ENCODE results near the gene ACVR1B.

Gene ACVR1B

DNA sequence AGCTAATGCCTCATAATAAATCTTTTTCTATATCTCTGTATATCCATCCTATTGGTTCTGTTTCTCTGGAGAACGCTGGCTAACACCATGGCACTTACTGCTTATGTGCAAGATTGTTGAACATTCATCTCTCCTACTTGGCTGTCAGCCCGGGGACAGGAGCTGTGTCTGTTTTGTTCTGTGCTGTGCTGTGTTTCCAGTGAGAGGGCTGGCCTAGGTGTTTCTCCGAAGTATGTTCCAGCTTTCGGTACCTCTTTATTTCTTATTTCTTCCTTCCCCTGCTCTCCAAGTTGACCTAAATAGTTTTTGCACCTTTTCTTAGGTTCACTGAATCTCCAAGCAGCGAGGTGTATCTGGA, 80.9 kb downstream of the ACVR1B start:
- peak overlapping the region; percentile 70 for H3K27ac ChIP-seq (ENCODE audit: low read depth, low read length)
- H3K4me1 ChIP-seq (ENCODE audit: control insufficient read depth in 1 of 2, insufficient read depth in 2 of 2, low read length in 2 of 2) = peaks cover 23 to 27% of the 10 kb centered on the region in 2 donors
- no peaks in the 10 kb centered on the region for H3K36me3 ChIP-seq (ENCODE audit: control insufficient read depth in 1 of 2, insufficient read depth in 2 of 2, low read length in 2 of 2)
- peak overlapping the region; percentile 52 to 54 for H3K4me3 ChIP-seq (ENCODE audit: low read depth in 1 of 2, low read length in 2 of 2)
- H3K9ac ChIP-seq (ENCODE audit: low read depth in 1 of 2, low read length in 2 of 2) = peak overlapping the region; percentile 51 to 79
- no peaks in the 10 kb centered on the region for H3K9me3 ChIP-seq (ENCODE audit: control insufficient read depth in 1 of 2, low read length in 2 of 2)
- no peaks in the 10 kb centered on the region for H3K27me3 ChIP-seq (ENCODE audit: control insufficient read depth in 1 of 2, insufficient read depth in 2 of 2, low read length in 2 of 2)

DNA sequence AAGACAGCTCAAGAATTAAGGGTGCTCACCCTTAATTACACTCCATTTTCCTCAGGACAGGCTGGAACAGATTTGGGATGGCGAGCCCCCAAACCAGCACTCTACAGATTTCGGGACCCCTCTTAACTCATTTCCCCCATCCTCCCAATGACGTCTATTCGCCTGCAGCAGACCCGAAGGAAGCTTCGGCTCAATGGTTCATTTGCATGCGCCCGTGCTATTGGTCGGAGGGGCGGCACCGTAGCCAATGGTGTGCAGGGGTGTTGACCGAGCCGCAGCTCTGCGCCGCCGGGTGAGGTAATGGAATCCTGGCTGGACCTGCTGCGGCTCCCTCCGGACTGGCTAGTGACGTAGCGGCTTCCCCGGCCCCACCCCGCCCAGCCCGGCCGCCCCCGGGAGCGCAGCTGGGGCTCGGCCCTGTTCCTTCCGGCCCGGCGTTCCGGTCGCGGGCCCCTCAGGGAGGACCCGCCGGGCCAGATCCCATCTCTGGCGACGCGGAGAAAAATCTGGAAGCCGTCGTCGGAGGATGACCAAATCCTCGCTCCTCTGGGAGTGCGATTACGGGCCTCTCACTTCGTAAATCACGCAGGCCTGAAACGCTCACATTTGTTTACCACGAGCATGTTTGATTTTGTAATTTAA, 81.4 kb downstream of the ACVR1B start:
- Histone ChIP-seq H3K27me3 (ENCODE audit: control insufficient read depth in 1 of 2, insufficient read depth in 2 of 2, low read length in 2 of 2) (no peaks in the 10 kb centered on the region), H3K9ac (ENCODE audit: low read depth in 1 of 2, low read length in 2 of 2) (peak overlapping the region; percentile 79 to 83), H3K4me1 (ENCODE audit: control insufficient read depth in 1 of 2, insufficient read depth in 2 of 2, low read length in 2 of 2) (peaks cover 23 to 29% of the 10 kb centered on the region in 2 donors), H3K4me3 (ENCODE audit: low read depth in 1 of 2, low read length in 2 of 2) (peak overlapping the region; percentile 60 to 64), H3K9me3 (ENCODE audit: control insufficient read depth in 1 of 2, low read length in 2 of 2) (no peaks in the 10 kb centered on the region), H3K36me3 (ENCODE audit: control insufficient read depth in 1 of 2, insufficient read depth in 2 of 2, low read length in 2 of 2) (no peaks in the 10 kb centered on the region), H3K27ac (ENCODE audit: low read depth, low read length) (peak overlapping the region; percentile 80)

DNA sequence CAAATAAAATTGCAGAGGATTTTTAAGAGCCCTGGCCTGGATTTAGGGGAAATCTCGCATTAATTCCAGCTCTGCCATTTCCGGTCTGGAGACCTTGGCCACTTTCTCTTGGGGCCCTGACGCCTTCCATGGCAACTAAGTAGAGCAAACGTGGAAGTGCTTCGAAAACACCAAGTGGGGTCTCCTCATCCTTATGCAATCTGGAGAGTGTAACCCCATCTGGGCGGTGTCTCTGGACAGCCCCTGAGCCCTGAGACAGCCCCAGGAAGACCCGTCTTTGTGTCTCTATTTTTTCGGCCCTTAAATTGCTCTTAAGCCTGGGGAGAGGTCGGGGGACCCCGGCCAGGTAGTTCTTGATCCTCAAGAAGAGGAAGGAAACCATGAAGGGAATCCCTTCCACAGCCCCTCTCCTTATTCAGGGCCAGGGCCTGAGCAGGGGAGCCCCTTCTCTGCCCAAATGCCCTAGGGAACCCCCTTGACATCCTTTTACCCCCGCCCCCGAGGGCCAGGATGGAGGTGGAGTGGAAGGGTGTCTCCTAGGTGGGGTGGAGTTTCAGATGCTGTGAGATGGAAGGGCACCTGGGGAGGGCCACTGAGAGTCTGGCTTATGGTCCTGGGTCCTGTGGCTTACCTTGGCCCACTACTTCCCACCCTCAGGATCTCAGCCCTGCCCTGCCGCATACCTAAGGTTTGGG, 82.1 kb downstream of the ACVR1B start:
- Histone ChIP-seq H3K4me3 (ENCODE audit: low read depth in 1 of 2, low read length in 2 of 2) (peak overlapping the region; percentile 60 to 64), H3K9ac (ENCODE audit: low read depth in 1 of 2, low read length in 2 of 2) (peak overlapping the region; percentile 72 to 83), H3K36me3 (ENCODE audit: control insufficient read depth in 1 of 2, insufficient read depth in 2 of 2, low read length in 2 of 2) (no peaks in the 10 kb centered on the region), H3K4me1 (ENCODE audit: control insufficient read depth in 1 of 2, insufficient read depth in 2 of 2, low read length in 2 of 2) (peaks cover 23 to 29% of the 10 kb centered on the region in 2 donors), H3K9me3 (ENCODE audit: control insufficient read depth in 1 of 2, low read length in 2 of 2) (no peaks in the 10 kb centered on the region), H3K27me3 (ENCODE audit: control insufficient read depth in 1 of 2, insufficient read depth in 2 of 2, low read length in 2 of 2) (no peaks in the 10 kb centered on the region), H3K27ac (ENCODE audit: low read depth, low read length) (peak overlapping the region; percentile 80)

DNA sequence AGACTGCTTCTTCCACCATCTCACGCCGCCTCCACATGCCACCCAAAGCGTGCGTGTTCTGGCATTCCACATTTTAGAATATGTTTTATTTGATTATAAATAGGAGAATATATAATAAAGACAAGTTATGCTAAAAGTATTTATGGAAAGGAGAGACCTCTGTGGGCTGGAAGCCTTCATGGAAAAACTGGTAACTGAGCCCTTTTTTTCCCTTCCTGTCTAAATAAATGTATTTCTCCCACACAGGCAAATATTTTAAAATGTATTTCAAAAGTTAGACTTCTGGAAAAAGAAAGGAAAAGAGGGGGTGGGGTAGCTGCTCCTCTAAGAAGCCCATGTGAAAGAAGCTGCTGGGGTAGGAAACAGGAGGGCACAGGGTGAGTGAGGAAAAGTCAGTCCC, 83.7 kb downstream of the ACVR1B start:
- H3K27ac ChIP-seq (ENCODE audit: low read depth, low read length) = no peak overlapping the region

DNA sequence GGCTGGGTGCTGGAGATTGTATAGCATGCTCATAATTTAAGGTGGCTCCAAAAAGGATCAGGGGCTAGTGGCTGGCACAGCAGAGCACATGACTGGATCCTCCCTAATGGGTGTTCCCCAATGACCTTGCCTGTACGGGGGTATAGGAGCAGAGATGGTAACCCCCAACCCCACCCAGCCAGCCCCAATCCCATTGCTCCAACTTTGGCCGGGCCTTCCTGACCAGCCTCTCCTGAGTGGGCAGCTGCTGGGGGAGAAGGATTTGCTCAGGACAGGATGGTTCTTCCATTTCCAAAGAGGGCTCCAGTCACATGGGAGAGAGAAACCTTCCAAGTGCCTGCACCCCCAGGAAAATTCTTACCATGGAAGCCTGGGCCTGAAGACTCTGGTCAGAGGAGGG, 84.4 kb downstream of the ACVR1B start:
- Histone ChIP-seq H3K27me3 (ENCODE audit: control insufficient read depth in 1 of 2, insufficient read depth in 2 of 2, low read length in 2 of 2) (no peaks in the 10 kb centered on the region), H3K4me1 (ENCODE audit: control insufficient read depth in 1 of 2, insufficient read depth in 2 of 2, low read length in 2 of 2) (peaks cover 30 to 34% of the 10 kb centered on the region in 2 donors), H3K36me3 (ENCODE audit: control insufficient read depth in 1 of 2, insufficient read depth in 2 of 2, low read length in 2 of 2) (no peaks in the 10 kb centered on the region), H3K9me3 (ENCODE audit: control insufficient read depth in 1 of 2, low read length in 2 of 2) (no peaks in the 10 kb centered on the region), H3K27ac (ENCODE audit: low read depth, low read length) (no peak overlapping the region), H3K9ac (ENCODE audit: low read depth in 1 of 2, low read length in 2 of 2) (peak overlapping the region; percentile 63 to 75), H3K4me3 (ENCODE audit: low read depth in 1 of 2, low read length in 2 of 2) (peak overlapping the region in 1 of 2 donors; percentile 62)

More for the DNA sequence above, 83.7 kb downstream of the ACVR1B start:
- no peak overlapping the region for H3K4me3 ChIP-seq (ENCODE audit: low read depth in 1 of 2, low read length in 2 of 2)
- no peaks in the 10 kb centered on the region for H3K9me3 ChIP-seq (ENCODE audit: control insufficient read depth in 1 of 2, low read length in 2 of 2)
- no peaks in the 10 kb centered on the region for H3K36me3 ChIP-seq (ENCODE audit: control insufficient read depth in 1 of 2, insufficient read depth in 2 of 2, low read length in 2 of 2)
- H3K4me1 ChIP-seq (ENCODE audit: control insufficient read depth in 1 of 2, insufficient read depth in 2 of 2, low read length in 2 of 2) = peaks cover 24 to 29% of the 10 kb centered on the region in 2 donors
- no peak overlapping the region for H3K9ac ChIP-seq (ENCODE audit: low read depth in 1 of 2, low read length in 2 of 2)
- no peaks in the 10 kb centered on the region for H3K27me3 ChIP-seq (ENCODE audit: control insufficient read depth in 1 of 2, insufficient read depth in 2 of 2, low read length in 2 of 2)

DNA sequence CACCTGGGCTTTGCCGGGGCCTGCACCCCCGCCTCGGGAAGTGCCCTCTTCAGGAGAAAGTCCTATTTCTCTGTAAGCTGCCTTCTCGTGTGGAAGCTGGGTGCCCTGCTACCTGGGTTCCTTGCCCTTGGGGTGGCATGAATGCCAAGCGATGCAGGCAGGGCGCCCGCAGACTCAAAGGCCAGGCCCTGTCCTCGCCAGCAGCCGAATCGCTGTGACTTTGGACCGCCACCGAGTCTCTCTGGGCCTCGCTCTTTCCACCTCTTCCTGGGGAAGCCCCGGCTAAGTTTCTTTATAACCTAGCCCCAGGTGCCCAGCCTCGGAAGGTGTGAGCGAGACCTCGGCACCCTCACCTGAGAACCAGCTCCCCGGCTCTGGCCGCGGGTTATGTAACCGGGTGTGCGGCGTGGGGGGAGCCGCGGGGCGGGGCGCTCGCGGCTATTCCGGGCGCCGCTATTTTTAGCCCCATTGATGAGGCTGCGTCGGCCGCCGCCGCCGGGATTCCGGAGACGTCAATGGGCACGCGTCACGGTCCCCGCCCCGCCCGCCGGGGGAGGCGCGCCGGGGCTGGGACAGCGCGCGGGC, 85.2 kb downstream of the ACVR1B start:
- Histone ChIP-seq H3K36me3 (ENCODE audit: control insufficient read depth in 1 of 2, insufficient read depth in 2 of 2, low read length in 2 of 2) (no peaks in the 10 kb centered on the region), H3K9me3 (ENCODE audit: control insufficient read depth in 1 of 2, low read length in 2 of 2) (no peaks in the 10 kb centered on the region), H3K4me1 (ENCODE audit: control insufficient read depth in 1 of 2, insufficient read depth in 2 of 2, low read length in 2 of 2) (peaks cover 30 to 39% of the 10 kb centered on the region in 2 donors), H3K27me3 (ENCODE audit: control insufficient read depth in 1 of 2, insufficient read depth in 2 of 2, low read length in 2 of 2) (no peaks in the 10 kb centered on the region), H3K4me3 (ENCODE audit: low read depth in 1 of 2, low read length in 2 of 2) (peak overlapping the region; percentile 28 to 62), H3K9ac (ENCODE audit: low read depth in 1 of 2, low read length in 2 of 2) (peak overlapping the region; percentile 63 to 75), H3K27ac (ENCODE audit: low read depth, low read length) (peak overlapping the region; percentile 81)

DNA sequence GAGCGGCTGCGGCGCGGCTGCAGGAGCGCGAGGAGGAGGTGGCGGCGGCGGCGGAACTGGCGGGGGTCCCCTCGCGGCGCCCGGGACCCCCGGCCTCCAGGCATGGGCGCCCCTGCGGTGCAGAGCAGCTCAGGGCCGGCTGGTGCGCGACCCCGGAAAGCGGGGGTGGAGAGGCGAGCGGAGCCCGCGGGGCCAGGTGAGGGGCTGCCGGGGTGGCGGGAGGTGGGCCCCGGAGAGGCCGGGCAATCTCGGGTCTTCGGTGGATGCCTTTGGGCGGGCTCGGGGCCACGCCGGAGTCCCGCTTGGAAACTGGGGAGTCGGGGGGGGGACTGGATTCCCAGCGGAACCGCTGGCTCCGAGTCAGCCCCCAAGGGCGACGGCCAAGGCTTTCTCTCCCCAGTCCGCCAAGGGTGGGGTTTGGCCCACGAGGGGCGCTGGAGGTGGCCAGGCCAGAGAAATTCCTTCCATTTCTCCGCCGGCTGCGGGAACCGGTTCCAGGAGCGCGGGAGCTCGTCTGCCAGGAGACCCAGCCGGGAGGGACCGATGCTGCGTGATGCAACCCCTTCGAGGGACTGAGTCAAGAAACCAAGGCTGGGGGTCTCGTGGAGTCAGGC, 85.9 kb downstream of the ACVR1B start:
- Histone ChIP-seq H3K9ac (ENCODE audit: low read depth in 1 of 2, low read length in 2 of 2) (peak overlapping the region; percentile 70 to 79), H3K36me3 (ENCODE audit: control insufficient read depth in 1 of 2, insufficient read depth in 2 of 2, low read length in 2 of 2) (no peaks in the 10 kb centered on the region), H3K4me1 (ENCODE audit: control insufficient read depth in 1 of 2, insufficient read depth in 2 of 2, low read length in 2 of 2) (peaks cover 27 to 35% of the 10 kb centered on the region in 2 donors), H3K27ac (ENCODE audit: low read depth, low read length) (peak overlapping the region; percentile 45), H3K4me3 (ENCODE audit: low read depth in 1 of 2, low read length in 2 of 2) (peak overlapping the region; percentile 61 to 67), H3K9me3 (ENCODE audit: control insufficient read depth in 1 of 2, low read length in 2 of 2) (no peaks in the 10 kb centered on the region), H3K27me3 (ENCODE audit: control insufficient read depth in 1 of 2, insufficient read depth in 2 of 2, low read length in 2 of 2) (no peaks in the 10 kb centered on the region)

DNA sequence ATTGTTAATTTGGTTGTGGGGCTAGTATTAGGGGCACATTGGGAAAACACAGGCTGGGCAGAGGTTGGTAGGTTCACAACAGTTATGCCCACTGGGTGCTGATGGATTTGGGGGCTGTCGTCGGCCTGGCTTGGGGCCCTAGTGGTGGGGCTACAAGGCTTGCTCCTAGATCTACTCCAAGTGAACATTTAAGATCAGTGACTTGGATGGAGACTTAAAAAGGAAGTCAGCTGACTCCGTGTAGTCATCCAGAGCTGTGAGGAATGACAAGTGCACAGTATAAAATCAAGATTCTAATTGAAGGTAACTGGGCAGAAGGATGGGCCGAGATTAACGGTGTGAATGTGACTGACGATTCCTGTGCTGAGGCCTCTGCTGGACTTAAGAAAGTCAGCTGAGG, 86.9 kb downstream of the ACVR1B start:
- Histone ChIP-seq H3K4me3 (ENCODE audit: low read depth in 1 of 2, low read length in 2 of 2) (no peak overlapping the region), H3K9me3 (ENCODE audit: control insufficient read depth in 1 of 2, low read length in 2 of 2) (no peaks in the 10 kb centered on the region), H3K27ac (ENCODE audit: low read depth, low read length) (no peak overlapping the region), H3K4me1 (ENCODE audit: control insufficient read depth in 1 of 2, insufficient read depth in 2 of 2, low read length in 2 of 2) (peaks cover 20 to 28% of the 10 kb centered on the region in 2 donors), H3K36me3 (ENCODE audit: control insufficient read depth in 1 of 2, insufficient read depth in 2 of 2, low read length in 2 of 2) (no peaks in the 10 kb centered on the region), H3K27me3 (ENCODE audit: control insufficient read depth in 1 of 2, insufficient read depth in 2 of 2, low read length in 2 of 2) (no peaks in the 10 kb centered on the region), H3K9ac (ENCODE audit: low read depth in 1 of 2, low read length in 2 of 2) (peak overlapping the region in 1 of 2 donors; percentile 17)

DNA sequence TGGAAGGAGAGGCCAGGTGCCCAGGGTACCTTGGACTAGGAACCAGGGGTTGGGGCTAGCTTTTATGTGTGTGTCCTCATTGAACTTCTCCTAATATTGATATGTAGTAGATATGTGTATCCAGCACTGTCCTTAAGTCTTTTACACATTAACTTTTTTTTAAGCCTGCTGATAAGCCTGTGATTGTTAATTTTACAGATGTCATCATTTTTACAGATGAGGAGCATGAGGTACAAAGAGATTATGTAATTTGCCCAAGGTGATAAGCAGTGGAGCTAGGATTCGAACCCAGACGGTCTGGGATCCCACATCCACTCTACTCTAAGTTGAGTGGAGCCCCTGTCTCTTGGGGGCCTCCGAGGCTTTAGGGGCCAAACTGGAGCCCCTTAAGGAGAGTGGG, 89.5 kb downstream of the ACVR1B start:
- Histone ChIP-seq H3K4me3 (ENCODE audit: low read depth in 1 of 2, low read length in 2 of 2) (no peak overlapping the region), H3K27ac (ENCODE audit: low read depth, low read length) (no peak overlapping the region), H3K4me1 (ENCODE audit: control insufficient read depth in 1 of 2, insufficient read depth in 2 of 2, low read length in 2 of 2) (peaks cover 26 to 32% of the 10 kb centered on the region in 2 donors), H3K27me3 (ENCODE audit: control insufficient read depth in 1 of 2, insufficient read depth in 2 of 2, low read length in 2 of 2) (no peaks in the 10 kb centered on the region), H3K9me3 (ENCODE audit: control insufficient read depth in 1 of 2, low read length in 2 of 2) (no peaks in the 10 kb centered on the region), H3K36me3 (ENCODE audit: control insufficient read depth in 1 of 2, insufficient read depth in 2 of 2, low read length in 2 of 2) (no peaks in the 10 kb centered on the region), H3K9ac (ENCODE audit: low read depth in 1 of 2, low read length in 2 of 2) (no peak overlapping the region)

DNA sequence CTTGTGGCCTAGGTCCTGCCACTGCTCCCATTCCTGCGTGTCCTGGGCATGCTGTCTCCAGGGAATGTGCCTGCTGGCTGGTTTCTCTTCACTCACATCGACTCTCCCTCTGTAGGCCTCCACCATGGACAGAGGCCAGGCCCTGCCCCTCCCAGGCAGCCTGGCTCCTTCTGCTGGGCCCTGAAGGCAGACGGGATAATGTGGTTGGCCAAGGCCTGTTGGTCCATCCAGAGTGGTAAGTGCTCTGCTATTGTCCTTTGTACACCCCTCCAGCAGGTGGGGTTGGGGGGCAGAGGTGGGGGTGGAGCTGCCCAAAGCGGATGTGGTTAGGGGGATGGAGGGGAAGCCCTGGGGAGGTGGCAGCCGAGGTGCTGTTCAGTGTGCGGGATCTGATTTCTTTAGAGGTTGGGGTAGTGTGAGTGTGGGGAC, 90.2 kb downstream of the ACVR1B start:
- H3K4me3 ChIP-seq (ENCODE audit: low read depth in 1 of 2, low read length in 2 of 2) = no peak overlapping the region
- H3K27ac ChIP-seq (ENCODE audit: low read depth, low read length) = no peak overlapping the region
- no peaks in the 10 kb centered on the region for H3K36me3 ChIP-seq (ENCODE audit: control insufficient read depth in 1 of 2, insufficient read depth in 2 of 2, low read length in 2 of 2)
- H3K27me3 ChIP-seq (ENCODE audit: control insufficient read depth in 1 of 2, insufficient read depth in 2 of 2, low read length in 2 of 2) = no peaks in the 10 kb centered on the region
- H3K4me1 ChIP-seq (ENCODE audit: control insufficient read depth in 1 of 2, insufficient read depth in 2 of 2, low read length in 2 of 2) = peaks cover 25 to 33% of the 10 kb centered on the region in 2 donors
- H3K9ac ChIP-seq (ENCODE audit: low read depth in 1 of 2, low read length in 2 of 2) = no peak overlapping the region
- no peaks in the 10 kb centered on the region for H3K9me3 ChIP-seq (ENCODE audit: control insufficient read depth in 1 of 2, low read length in 2 of 2)
